GM21786 (cell line): ENCODE measurements around the gene ADCY3.

ENCODE experiments used
- ATAC-seq: cut with Tn5 transposase; IDR thresholded peaks from one replicate; pipeline ENCODE4 v1.9.1; 2021; ENCODE audit not compliant: unreplicated experiment

ADCY3 gene

DNA sequence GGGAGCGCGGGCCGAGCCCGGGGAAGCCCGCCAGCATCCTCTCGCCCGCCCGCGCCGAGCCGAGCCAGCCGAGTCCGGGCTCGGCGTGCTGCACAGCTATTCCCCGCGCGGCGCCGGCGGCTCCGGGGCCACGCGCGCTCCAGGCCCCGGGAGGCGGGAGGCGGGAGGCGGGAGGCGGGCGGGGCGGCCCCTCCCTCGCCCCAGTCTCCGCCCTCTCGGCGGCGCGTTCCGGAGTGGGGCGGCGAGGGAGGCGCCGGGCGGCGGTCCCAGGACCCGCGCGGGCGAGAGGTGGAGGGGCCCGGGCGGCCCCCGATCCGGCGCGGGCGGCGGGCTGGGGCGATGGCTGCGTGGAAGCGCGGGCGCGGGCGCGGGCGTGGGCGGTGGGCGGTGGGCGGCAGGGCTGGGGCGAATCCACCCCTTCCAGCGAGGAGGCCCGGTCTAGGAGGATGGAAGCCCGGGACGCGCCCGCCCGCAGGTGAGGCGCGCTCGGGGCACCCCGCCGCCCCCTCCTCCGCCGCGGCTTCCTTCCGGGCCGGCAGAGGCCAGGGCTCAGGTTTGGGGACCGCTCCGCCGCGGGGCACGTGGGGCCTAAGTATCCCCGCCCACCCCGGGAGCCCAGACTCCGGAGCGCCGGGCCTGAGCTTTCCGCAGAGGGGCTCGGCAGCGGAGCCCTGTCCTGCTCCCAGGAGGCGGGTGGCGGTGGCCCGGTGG, at the start of gene ADCY3:
Gene ADCY3 (minus strand): TSS at position 140 of the 711 bp plus-strand sequence. CDS start 1,250 bp downstream, outside the sequence.
- peak; percentile 44 for ATAC-seq

DNA sequence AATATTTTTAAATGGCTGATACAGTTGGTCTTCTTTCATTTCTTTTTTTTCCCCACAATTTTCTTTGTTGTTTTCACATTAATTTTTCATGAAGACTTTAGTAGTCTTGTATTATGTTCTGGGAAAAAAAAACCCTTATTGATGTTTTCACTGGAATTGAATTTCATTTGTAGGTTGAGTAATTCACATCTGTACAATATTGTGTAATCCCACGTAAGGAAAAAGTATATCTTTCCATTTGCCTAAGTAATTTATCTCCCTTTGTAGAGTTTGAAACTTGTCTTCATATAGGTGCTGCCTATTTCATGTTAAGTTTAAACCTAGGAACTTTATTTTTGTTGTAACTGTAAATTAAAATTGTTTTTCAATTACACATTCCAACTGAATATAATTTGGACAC, 49.7 kb upstream of the ADCY3 start:
- ATAC-seq = no peak

DNA sequence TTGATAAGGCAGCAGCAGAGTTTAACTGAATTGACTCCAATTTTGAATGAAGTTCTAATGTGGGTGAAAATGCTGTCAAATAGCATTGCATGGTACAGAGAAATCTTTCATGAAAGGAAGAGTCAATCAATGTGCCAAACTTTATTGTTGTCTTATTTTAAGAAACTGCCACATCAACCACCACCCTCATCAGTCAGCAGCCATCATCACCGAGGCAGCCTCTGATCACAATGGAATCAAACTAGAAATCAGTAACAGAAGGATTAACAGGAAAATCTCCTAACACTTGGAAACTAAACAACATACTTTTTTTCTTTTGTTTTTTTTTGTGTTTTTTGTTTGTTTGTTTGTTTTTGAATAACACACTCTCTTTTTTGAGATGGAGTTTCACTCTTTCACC, 41.9 kb upstream of the ADCY3 start:
- ATAC-seq = no peak

- no peak for ATAC-seq
Measured at GRCh38 chr2:24959761-24960160, 39.7 kb upstream of the ADCY3 start.

- ATAC-seq = no peak
Measured at GRCh38 chr2:24958411-24958935, 38.4 kb upstream of the ADCY3 start.

DNA sequence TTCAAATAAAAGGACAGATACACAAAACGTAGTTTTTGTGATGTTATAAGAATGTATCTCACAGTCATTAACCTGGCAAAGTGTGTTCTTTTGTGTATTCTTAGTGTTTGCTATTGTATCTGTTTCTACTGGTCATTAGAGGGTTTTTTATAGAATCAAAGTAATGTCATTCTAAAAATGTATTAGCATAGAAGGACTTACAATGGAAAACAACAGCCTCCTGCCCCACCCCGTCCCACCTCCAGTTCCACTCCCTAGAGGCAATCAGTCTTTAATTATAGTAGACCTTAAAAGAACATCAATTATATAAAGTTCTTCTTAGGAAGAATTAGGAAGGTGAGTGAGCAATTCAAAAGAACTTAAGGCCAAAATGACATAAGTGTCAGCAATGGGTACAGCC, 37.9 kb upstream of the ADCY3 start:
- ATAC-seq = no peak

GRCh38 chr2:24957221-24957620, 37.2 kb upstream of the ADCY3 start:
- ATAC-seq = no peak

- no peak for ATAC-seq
Measured at GRCh38 chr2:24955921-24956320, 35.9 kb upstream of the ADCY3 start.

- no peak for ATAC-seq
Measured at GRCh38 chr2:24955232-24955631, 35.2 kb upstream of the ADCY3 start.

DNA sequence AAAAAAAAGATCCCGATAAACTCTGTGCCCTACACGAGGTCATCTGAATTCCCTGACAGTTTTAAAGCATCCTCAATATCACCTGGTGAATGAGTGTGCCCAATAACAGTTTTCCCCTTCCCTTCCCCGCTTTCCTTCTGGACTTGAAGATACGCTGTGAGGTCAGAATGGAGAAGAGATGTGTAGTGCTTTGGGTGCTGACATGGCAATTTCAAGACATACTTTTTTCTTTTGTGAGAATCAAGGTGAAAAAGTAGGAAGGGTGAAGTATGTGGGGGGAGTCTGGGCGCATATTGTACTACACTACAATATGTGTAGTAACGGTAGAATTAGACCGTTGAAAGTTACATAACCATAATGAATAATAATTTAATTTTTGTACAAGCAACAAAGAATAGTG, 30.1 kb upstream of the ADCY3 start:
- no peak for ATAC-seq

- ATAC-seq = no peak
Measured at GRCh38 chr2:24948506-24948905, 28.5 kb upstream of the ADCY3 start.

- no peak for ATAC-seq
Measured at GRCh38 chr2:24947561-24948157, 27.6 kb upstream of the ADCY3 start.

DNA sequence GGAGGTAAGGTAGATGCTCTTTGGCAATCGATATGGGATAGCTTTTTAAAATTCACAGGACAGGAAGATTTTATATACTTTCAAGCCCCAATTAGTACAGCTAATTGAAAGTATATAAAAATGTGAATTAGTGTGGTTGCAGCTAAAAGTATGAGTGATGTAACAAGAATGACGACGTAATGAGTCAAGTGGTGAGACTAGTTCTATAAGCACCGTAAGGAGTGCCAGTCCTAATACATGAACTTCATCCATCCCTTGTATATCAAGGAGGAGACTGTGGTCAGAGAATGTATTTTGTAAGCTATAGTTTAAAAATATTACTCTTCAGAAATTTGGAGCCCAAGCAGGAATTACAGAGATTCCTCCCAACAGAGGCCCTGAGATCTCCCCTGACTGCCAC, 25.9 kb upstream of the ADCY3 start:
- ATAC-seq = no peak

DNA sequence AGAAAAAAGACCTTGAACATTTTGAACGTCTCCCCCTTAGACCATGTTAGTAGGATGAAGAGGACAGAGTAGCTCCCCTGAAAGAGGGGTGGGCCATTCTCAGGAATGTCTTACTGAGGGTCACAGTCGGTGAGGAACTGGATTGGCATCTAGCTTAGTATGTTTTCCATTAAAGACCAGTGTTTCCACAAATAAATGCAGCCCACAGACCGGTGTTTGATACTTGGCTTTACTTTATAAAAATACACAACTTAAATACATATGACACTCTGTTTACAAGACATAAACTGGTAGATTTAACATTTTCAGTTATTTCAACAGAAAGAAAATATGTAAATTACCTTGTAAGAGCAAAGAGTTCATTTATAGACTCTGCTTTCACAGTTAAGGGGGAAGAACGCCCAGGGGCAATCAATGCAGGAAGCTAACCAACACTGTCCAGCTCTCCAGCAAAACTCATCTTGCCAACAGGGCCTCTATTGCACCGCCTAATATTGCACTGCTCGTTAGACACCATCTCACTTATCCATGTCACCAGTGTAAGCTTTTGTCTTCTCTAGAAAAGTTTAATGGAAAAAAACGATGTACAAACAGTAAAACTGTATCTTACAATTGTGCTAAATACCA, 23.5 kb upstream of the ADCY3 start:
- no peak for ATAC-seq

GRCh38 chr2:24939353-24939752, 19.3 kb upstream of the ADCY3 start:
- ATAC-seq = no peak

DNA sequence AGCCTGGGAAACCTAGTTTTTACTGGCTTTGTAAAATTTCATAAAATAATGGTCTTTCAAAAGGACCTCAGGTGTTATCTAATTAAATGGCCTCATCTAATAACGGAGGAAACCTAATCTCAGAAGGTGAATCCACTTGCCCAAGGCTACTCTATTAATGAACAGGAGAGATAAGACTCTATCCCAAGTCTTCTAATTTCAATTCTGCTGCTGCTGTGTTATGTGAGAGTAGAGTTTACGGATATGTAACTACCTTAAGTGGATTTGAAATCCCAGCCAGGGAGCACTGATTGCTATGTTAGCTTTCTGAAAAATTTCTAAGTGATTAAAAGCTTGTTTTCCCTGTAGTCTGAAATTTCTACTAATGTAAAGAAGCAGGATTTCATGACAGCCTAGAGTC, 17.2 kb upstream of the ADCY3 start:
- no peak for ATAC-seq

GRCh38 chr2:24935145-24935544, 15.1 kb upstream of the ADCY3 start:
- no peak for ATAC-seq

DNA sequence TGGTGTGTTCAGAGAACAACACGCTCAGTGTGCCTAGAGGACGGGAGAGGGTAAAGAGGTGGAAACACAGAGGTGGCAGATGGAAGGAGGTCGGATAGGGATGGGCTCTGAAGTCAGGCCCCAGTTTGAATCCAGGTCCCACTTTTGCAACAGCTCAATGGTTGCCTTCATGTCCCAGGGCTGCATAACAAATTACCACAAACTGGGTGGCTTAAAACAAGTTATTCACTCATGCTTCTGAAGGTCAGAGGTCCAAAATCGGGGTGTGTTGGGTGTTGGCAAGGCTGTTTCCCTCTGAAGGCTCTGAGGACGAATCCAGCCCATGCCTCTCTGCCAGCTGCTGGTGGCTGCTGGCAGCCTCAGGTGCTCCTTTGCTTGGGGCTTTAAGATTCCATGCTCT, 12.7 kb upstream of the ADCY3 start:
- ATAC-seq = no peak

DNA sequence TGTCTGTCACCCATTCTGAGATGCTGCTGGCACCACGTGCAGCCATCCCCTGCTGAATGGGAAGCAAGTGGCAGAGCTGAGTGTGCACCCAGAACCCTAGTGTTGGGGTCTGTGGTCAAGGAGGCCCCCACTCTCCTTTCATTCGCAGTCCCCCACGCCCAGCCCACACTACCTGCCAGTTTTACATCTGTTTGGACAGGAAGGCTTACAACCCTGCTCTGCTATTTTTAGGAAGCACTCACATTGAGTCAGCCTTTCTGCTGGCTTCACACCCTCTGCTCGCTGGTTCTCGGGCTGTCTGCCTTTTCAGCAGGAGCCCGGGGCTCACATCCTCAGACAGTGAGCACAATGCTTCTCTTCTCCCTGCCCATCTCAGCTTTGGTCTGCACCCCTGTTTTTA, 10.7 kb upstream of the ADCY3 start:
- peak; percentile 86 for ATAC-seq

DNA sequence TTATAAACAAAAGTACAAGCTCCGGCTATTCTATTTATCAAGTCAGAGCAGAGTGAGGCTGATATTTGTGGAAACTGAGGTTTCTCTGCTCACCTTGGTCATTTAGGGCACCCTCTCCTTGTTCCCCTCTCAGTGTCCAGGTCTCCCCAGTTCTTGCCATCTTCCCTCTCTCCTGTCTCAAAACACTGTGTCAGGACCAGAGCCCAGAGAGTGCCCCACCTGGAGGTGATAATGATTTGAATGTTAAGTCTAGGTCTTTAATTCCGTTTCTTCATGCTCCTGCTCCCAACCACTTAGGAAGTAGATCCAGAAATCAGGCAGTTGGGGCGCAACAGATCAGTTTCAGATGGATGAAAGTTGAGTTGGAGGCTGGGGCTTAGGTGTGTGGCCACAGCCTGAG, 9.2 kb upstream of the ADCY3 start:
- ATAC-seq = no peak

DNA sequence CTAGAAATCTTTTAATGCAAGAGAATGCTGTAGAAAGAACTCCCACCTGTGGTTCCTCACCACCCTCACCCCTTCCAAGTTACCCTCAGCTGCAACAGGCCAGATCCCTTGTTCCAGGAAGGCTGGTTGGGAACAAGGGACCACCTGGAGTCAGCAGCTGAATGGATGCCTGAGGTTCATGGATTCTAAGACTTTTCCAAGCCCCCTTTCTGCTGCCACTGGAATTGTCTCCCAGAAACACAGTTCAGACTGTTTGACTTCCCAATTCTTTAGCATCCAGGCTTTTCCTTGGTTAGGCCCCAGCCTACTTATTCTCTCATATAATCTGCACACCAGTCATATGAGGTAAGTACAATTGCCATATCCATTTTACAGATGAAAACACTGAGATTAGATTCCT, 8.0 kb upstream of the ADCY3 start:
- ATAC-seq = no peak

- no peak for ATAC-seq
Measured at GRCh38 chr2:24926602-24927252, 6.7 kb upstream of the ADCY3 start.
